Uterus (tissue), 4 donors: ENCODE results near the gene ATP4B. TPM values are rescaled to one million over a fixed set of nuclear protein-coding genes. Genes with fewer than 3 reads are reported as not detected.
"Not testable (repeated sequence)": the region's sequence is repeated elsewhere in the genome, so short reads cannot be mapped to it uniquely, and the experiment has no call there.

Experiments used
- DNase-seq, 2 donors: peaks; one replicate each; pipeline ENCODE4 v3.0.0-alpha.2; 2019 to 2020
- H3K27ac ChIP-seq, 2 donors: fragments of 200-600 bp; sonication (generic); 1 replicate in 1 of 2; 2 replicates in 1 of 2; pipeline ENCODE4 v1.5.1; 2016 to 2018
- H3K27me3 ChIP-seq, 2 donors: fragments of 200-600 bp; sonication (generic); one replicate each; pipeline ENCODE4 v1.5.1; 2018 to 2019; ENCODE audit warnings: control low read depth in 1 of 2
- H3K36me3 ChIP-seq, 2 donors: fragments of 200-600 bp; sonication (generic); one replicate each; pipeline ENCODE4 v1.5.1; 2019; ENCODE audit warnings: control low read depth in 1 of 2
- H3K4me1 ChIP-seq, 2 donors: fragments of 200-600 bp; sonication (generic); one replicate each; pipeline ENCODE4 v1.5.1; 2018 to 2019; ENCODE audit warnings: control low read depth in 1 of 2
- H3K4me3 ChIP-seq, 2 donors: fragments of 200-600 bp; sonication (generic); 1 replicate in 1 of 2; 2 replicates in 1 of 2; pipeline ENCODE4 v1.5.1; 2018 to 2019; ENCODE audit warnings: mild to moderate bottlenecking in 1 of 2
- H3K9me3 ChIP-seq, 2 donors: fragments of 200-600 bp; sonication (generic); one replicate each; pipeline ENCODE4 v1.5.1; 2019; ENCODE audit warnings: control low read depth in 1 of 2
- CTCF ChIP-seq, 4 experiments: fragments of 200-600 bp in 2 of 4; fragments of 450-650 bp in 2 of 4; sonication (generic) in 2 of 4; IDR thresholded peaks; one replicate each; pipeline ENCODE4 v1.5.1; 2016 to 2019; ENCODE audit warnings: antibody characterized with exemption in 4 of 4, mild to moderate bottlenecking in 2 of 4, moderate library complexity in 1 of 4
- POLR2A ChIP-seq, 2 donors: fragments of 450-650 bp; IDR thresholded peaks; one replicate each; pipeline ENCODE4 v1.6.1; 2016; ENCODE audit warnings: antibody characterized with exemption in 2 of 2, mild to moderate bottlenecking in 1 of 2, moderate library complexity in 1 of 2
- intact Hi-C: fragments of 100-400 bp; cut with DNase I; formaldehyde crosslinking; loops from one replicate; pipeline ENCODE4 v1.15.1; 2023; ENCODE audit warnings: low total_unique reads
- total RNA-seq, 4 donors: library from RNA; depleted of rRNA in 3 of 4; stranded (reverse); fragments of >200 nt in 3 of 4; gene quantifications; one replicate each; pipeline versions ENCODE4 v1.1.0 to v1.2.4, GENCODE V29; 2014 to 2023
- donor health status: DM: yes; HTN: yes; CAD: no.

ATP4B gene
- total RNA-seq, 4 donors from 2014 or later, result 0.28 TPM; not detected in 3

GRCh38 chr13:113624235-113624587, 33.8 kb downstream of the ATP4B start:
- Histone ChIP-seq H3K27ac (no peak overlapping the region), H3K36me3 (no peaks in the 10 kb centered on the region), H3K4me3 (no peak overlapping the region), H3K9me3 (no peaks in the 10 kb centered on the region), H3K27me3 (no peaks in the 10 kb centered on the region), H3K4me1 (no peaks in the 10 kb centered on the region)
- intact Hi-C loops, result no loop called here
- TF ChIP-seq POLR2A (IDR thresholded peaks at IDR 0.05) (no peak), CTCF (IDR thresholded peaks at IDR 0.05) (no peak)
- DNase-seq, result no peak

GRCh38 chr13:113623491-113624234, 34.3 kb downstream of the ATP4B start:
- H3K4me1 ChIP-seq, result no peaks in the 10 kb centered on the region
- no peaks in the 10 kb centered on the region for H3K36me3 ChIP-seq
- H3K27me3 ChIP-seq, result no peaks in the 10 kb centered on the region
- H3K9me3 ChIP-seq, result no peaks in the 10 kb centered on the region
- DNase-seq, result no peak
- no peak overlapping the region for H3K4me3 ChIP-seq
- H3K27ac ChIP-seq, result no peak overlapping the region
- intact Hi-C loops, result no loop called here
- TF ChIP-seq POLR2A (IDR thresholded peaks at IDR 0.05), result no peak
- TF ChIP-seq CTCF (IDR thresholded peaks at IDR 0.05), result no peak

- no peak for DNase-seq
- no peaks in the 10 kb centered on the region for H3K27me3 ChIP-seq
- no peaks in the 10 kb centered on the region for H3K36me3 ChIP-seq
- no peak overlapping the region for H3K4me3 ChIP-seq
- intact Hi-C loops, result no loop called here
- no peak for TF ChIP-seq POLR2A (IDR thresholded peaks at IDR 0.05)
- TF ChIP-seq CTCF (IDR thresholded peaks at IDR 0.05), result no peak
- no peaks in the 10 kb centered on the region for H3K9me3 ChIP-seq
- H3K4me1 ChIP-seq, result no peaks in the 10 kb centered on the region
- no peak overlapping the region for H3K27ac ChIP-seq
Observed at GRCh38 chr13:113622791-113623490, 35.1 kb downstream of the ATP4B start.

GRCh38 chr13:113621986-113622550, 35.9 kb downstream of the ATP4B start:
- H3K27me3 ChIP-seq, H3K4me3 ChIP-seq, H3K4me1 ChIP-seq, intact Hi-C loops, DNase-seq, H3K36me3 ChIP-seq, H3K27ac ChIP-seq, H3K9me3 ChIP-seq: not testable (repeated sequence)

- TF ChIP-seq CTCF (IDR thresholded peaks at IDR 0.05), result peak in 1 of 4 experiments; percentile 10
- H3K27me3 ChIP-seq, intact Hi-C loops, H3K36me3 ChIP-seq, H3K9me3 ChIP-seq, DNase-seq, H3K4me1 ChIP-seq, H3K27ac ChIP-seq, H3K4me3 ChIP-seq: not testable (repeated sequence)
Observed at GRCh38 chr13:113621498-113621897, 36.5 kb downstream of the ATP4B start.
